Measurements from ENCODE around the gene SDK1. TPM values are rescaled to one million over a fixed set of nuclear protein-coding genes. Genes with fewer than 3 reads are reported as not detected.

The SDK1 gene
- total RNA-seq, 1 donor from 2014 or later = 16.7 TPM

DNA sequence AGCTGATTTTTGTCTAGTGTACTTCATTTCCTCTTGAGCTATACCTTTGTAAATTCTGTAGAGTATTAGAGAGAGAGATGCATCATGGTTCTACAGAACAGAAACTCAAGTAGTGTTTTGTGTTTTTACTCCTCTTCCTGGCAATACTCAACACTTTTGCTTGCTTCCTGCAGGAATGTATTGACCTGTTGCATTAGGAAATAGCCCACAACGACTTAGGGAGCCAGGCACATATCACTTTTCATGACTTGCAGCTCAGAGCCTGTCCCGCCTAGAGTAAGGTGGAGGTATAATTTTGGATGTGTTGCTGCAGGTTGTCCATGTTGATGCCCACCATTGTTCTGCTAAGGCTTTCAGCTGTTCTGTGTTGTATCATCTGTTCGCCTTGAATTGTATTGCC, 216.3 kb downstream of the SDK1 start:
- intact Hi-C loops (cut with DNase I) = no loop called here
- Histone ChIP-seq H3K27me3 (no peaks in the 10 kb centered on the region), H3K4me3 (no peak overlapping the region), H3K9me3 (no peaks in the 10 kb centered on the region), H3K4me1 (no peaks in the 10 kb centered on the region), H3K36me3 (no peaks in the 10 kb centered on the region), H3K27ac (no peak overlapping the region)
- TF ChIP-seq POLR2AphosphoS5 (IDR thresholded peaks at IDR 0.05; ENCODE audit: insufficient read depth in 1 of 2, low read depth in 1 of 2) = no peak
- TF ChIP-seq, protein P1, sequence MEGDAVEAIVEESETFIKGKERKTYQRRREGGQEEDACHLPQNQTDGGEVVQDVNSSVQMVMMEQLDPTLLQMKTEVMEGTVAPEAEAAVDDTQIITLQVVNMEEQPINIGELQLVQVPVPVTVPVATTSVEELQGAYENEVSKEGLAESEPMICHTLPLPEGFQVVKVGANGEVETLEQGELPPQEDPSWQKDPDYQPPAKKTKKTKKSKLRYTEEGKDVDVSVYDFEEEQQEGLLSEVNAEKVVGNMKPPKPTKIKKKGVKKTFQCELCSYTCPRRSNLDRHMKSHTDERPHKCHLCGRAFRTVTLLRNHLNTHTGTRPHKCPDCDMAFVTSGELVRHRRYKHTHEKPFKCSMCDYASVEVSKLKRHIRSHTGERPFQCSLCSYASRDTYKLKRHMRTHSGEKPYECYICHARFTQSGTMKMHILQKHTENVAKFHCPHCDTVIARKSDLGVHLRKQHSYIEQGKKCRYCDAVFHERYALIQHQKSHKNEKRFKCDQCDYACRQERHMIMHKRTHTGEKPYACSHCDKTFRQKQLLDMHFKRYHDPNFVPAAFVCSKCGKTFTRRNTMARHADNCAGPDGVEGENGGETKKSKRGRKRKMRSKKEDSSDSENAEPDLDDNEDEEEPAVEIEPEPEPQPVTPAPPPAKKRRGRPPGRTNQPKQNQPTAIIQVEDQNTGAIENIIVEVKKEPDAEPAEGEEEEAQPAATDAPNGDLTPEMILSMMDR (IDR thresholded peaks at IDR 0.05) = no peak
- TF ChIP-seq POLR2A (IDR thresholded peaks at IDR 0.05) = no peak
- no peak for DNase-seq (ENCODE audit: extremely low spot score in 2 of 2)

DNA sequence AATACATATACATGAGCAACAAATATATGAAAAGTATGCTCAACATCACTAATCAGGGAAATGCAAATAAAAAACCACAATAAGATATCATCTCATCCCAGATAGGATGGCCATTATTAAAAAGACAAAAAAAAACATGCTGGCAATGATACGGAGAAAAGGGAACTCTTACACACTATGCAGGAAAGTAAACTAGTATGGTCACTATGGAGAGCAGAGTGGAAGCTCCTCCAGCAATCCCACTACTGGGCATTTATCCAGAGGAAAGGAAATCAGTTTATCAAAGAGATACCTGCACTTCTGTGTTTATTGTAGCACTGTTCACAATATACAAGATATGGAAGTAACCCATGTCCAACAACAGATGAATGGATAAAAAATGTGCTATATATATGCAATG, 217.5 kb downstream of the SDK1 start:
- Histone ChIP-seq H3K27me3 (no peaks in the 10 kb centered on the region), H3K36me3 (no peaks in the 10 kb centered on the region), H3K4me3 (no peak overlapping the region), H3K27ac (no peak overlapping the region), H3K9me3 (no peaks in the 10 kb centered on the region), H3K4me1 (no peaks in the 10 kb centered on the region)
- TF ChIP-seq POLR2AphosphoS5 (IDR thresholded peaks at IDR 0.05; ENCODE audit: insufficient read depth in 1 of 2, low read depth in 1 of 2) = no peak
- no peak for TF ChIP-seq POLR2A (IDR thresholded peaks at IDR 0.05)
- intact Hi-C loops (cut with DNase I) = no loop called here
- no peak for DNase-seq (ENCODE audit: extremely low spot score in 2 of 2)

DNA sequence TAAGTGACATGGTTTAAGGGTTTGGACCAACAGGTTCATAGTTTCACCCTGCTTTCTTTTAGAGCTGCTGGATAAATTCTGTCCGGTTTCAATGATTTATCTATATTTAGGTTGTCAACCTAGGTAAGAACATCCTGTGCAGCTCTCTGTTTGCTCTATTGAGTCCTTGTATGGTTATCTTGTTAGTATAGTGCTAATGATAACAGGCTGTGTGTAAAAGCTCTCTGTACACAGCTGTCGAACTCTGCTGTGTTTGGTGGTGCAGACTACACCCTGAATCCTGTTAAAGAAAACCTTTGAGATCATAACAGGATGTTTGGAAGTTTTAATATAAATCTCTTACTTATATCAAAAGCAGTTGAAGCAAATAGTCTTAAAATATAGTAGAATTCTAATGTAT, 219.2 kb downstream of the SDK1 start:
- Histone ChIP-seq H3K9me3 (no peaks in the 10 kb centered on the region), H3K27ac (no peak overlapping the region), H3K27me3 (no peaks in the 10 kb centered on the region), H3K4me1 (no peaks in the 10 kb centered on the region), H3K4me3 (no peak overlapping the region), H3K36me3 (no peaks in the 10 kb centered on the region)
- TF ChIP-seq, protein P1 (IDR thresholded peaks at IDR 0.05) = no peak
- no peak for TF ChIP-seq POLR2A (IDR thresholded peaks at IDR 0.05)
- TF ChIP-seq POLR2AphosphoS5 (IDR thresholded peaks at IDR 0.05; ENCODE audit: insufficient read depth in 1 of 2, low read depth in 1 of 2) = no peak
- DNase-seq (ENCODE audit: extremely low spot score in 2 of 2) = no peak
- intact Hi-C loops (cut with DNase I) = no loop called here

DNA sequence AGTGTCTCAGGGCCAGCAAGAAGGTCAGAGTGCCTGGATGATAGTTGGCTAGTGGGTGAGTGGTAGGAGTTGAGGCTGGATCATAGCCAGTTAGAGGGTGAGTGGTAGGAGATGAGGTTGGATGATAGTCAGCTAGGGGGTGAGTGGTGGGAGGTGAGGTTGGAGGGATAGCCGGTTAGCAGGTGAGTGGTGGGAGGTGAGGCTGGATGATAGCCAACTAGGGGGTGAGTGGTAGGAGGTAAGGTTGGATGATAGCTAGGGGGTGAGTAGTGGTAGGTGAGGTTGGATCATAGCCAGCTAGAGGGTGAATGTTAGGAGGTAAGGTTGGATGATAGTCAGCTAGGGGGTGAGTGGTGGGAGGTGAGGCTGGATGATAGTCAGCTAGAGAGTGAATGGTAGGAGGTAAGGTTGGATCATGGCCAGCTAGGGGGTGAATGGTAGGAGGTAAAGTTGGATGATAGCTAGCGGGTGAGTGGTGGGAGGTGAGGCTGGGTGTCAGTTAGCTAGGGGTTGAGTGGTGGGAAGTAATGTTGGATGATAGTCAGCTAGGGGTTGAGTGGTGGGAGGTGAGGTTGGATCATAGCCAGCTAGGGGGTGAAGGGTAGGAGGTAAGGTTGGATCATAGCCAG, 226.6 kb downstream of the SDK1 start:
- TF ChIP-seq POLR2AphosphoS5 (IDR thresholded peaks at IDR 0.05; ENCODE audit: insufficient read depth in 1 of 2, low read depth in 1 of 2) = no peak
- TF ChIP-seq, protein P1 (IDR thresholded peaks at IDR 0.05) = no peak
- TF ChIP-seq POLR2A (IDR thresholded peaks at IDR 0.05) = no peak
- Histone ChIP-seq H3K27me3 (no peaks in the 10 kb centered on the region), H3K27ac (no peak overlapping the region), H3K9me3 (no peaks in the 10 kb centered on the region), H3K4me3 (no peak overlapping the region), H3K4me1 (no peaks in the 10 kb centered on the region), H3K36me3 (no peaks in the 10 kb centered on the region)
- DNase-seq (ENCODE audit: extremely low spot score in 2 of 2) = no peak
- intact Hi-C loops (cut with DNase I) = no loop called here

DNA sequence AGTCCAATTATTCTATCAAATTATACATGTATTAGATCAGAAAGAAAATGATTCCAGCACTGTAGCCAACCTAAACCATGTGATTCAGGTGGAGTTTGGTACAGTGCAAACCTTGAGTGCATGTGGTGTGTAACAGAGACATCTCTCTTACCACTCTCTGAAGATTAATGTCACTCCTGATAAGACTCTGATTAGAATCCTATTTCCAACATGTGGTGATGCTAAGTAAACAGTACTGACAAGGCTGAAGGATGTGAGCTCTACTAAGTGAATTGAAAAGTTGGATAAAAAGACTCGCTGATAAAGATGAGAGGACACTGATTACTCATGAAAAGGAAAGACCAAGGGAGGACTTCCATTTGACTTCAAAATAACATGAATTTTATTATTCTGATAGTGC, 232.0 kb downstream of the SDK1 start:
- Histone ChIP-seq H3K4me1 (no peaks in the 10 kb centered on the region), H3K27ac (no peak overlapping the region), H3K9me3 (no peaks in the 10 kb centered on the region), H3K4me3 (no peak overlapping the region), H3K36me3 (no peaks in the 10 kb centered on the region), H3K27me3 (no peaks in the 10 kb centered on the region)
- TF ChIP-seq POLR2AphosphoS5 (IDR thresholded peaks at IDR 0.05; ENCODE audit: insufficient read depth in 1 of 2, low read depth in 1 of 2) = no peak
- TF ChIP-seq, protein P1 (IDR thresholded peaks at IDR 0.05) = no peak
- TF ChIP-seq POLR2A (IDR thresholded peaks at IDR 0.05) = no peak
- intact Hi-C loops (cut with DNase I) = no loop called here
- DNase-seq (ENCODE audit: extremely low spot score in 2 of 2) = no peak

Data from vagina (tissue), 2 donors.